Sigmoid colon (tissue), 4 donors: ENCODE measurements around the gene PIGP.

Experiments used
- EP300 ChIP-seq, 4 donors: sonication (generic); formaldehyde crosslinking; IDR thresholded peaks; one replicate each; pipeline ENCODE4 v1.6.1; 2017; ENCODE audit warnings: antibody characterized with exemption in 4 of 4
- POLR2A ChIP-seq, 2 donors: fragments of 450-650 bp; IDR thresholded peaks; one replicate each; pipeline ENCODE4 v1.6.1; 2016; ENCODE audit warnings: antibody characterized with exemption in 2 of 2, mild to moderate bottlenecking in 2 of 2, moderate library complexity in 2 of 2
- POLR2AphosphoS5 ChIP-seq, 4 donors: sonication (generic); formaldehyde crosslinking; IDR thresholded peaks; one replicate each; pipeline ENCODE4 v1.6.1; 2017; ENCODE audit warnings: antibody characterized with exemption in 4 of 4
- TF ChIP-seq, protein P1 (sequence below), 4 experiments: fragments of 450-650 bp in 3 of 4; fragments of 200-600 bp in 1 of 4; IDR thresholded peaks; one replicate each; pipeline ENCODE4 v1.5.1; 2016 to 2019; ENCODE audit warnings: antibody characterized with exemption in 4 of 4, mild to moderate bottlenecking in 3 of 4, moderate library complexity in 2 of 4

DNA sequence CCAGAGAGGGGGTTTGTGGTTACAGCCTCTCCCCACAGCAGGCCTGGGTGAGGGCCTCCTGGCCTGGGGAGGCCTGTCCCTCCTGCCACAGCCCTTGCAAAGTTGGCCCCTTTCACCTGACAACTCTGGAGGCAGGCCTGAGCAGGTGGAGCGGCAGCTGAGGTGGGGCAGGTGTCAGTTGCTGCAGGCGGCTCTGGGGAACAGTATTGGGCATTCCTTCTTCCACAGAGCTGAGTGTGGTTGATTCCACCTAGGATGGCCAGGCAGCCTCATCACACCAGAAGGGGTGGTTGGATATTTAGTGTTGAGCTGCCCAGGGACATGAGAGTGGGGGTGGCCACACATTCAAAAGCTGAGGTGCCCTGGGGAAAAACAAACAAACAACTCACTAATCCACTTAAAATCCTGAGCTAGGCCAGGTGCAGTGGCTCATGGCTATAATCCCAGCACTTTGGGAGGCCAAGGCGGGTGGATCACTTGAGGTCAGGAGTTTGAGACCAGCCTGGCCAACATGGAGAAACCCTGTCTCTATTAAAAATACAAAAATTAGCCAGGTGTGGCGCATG, 31.1 kb downstream of the PIGP start:
- TF ChIP-seq POLR2A (IDR thresholded peaks at IDR 0.05) (no peak), EP300 (IDR thresholded peaks at IDR 0.05) (no peak), POLR2AphosphoS5 (IDR thresholded peaks at IDR 0.05) (no peak)
- TF ChIP-seq, protein P1, sequence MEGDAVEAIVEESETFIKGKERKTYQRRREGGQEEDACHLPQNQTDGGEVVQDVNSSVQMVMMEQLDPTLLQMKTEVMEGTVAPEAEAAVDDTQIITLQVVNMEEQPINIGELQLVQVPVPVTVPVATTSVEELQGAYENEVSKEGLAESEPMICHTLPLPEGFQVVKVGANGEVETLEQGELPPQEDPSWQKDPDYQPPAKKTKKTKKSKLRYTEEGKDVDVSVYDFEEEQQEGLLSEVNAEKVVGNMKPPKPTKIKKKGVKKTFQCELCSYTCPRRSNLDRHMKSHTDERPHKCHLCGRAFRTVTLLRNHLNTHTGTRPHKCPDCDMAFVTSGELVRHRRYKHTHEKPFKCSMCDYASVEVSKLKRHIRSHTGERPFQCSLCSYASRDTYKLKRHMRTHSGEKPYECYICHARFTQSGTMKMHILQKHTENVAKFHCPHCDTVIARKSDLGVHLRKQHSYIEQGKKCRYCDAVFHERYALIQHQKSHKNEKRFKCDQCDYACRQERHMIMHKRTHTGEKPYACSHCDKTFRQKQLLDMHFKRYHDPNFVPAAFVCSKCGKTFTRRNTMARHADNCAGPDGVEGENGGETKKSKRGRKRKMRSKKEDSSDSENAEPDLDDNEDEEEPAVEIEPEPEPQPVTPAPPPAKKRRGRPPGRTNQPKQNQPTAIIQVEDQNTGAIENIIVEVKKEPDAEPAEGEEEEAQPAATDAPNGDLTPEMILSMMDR (IDR thresholded peaks at IDR 0.05) = no peak
